GM18951 (cell line): Measurements from ENCODE around the gene ATP8B4.
"Not testable (repeated sequence)": the region's sequence is repeated elsewhere in the genome, so short reads cannot be mapped to it uniquely, and the experiment has no call there.

Source experiments
- POLR2A ChIP-seq: IDR thresholded peaks from 4 replicates; pipeline ENCODE4 v1.6.1; 2011; ENCODE audit warnings: mild to moderate bottlenecking; ENCODE audit not compliant: insufficient read length, insufficient read depth; ENCODE audit errors: extremely low read depth
- in situ Hi-C: fragments of 300-500 bp; cut with MboI; formaldehyde crosslinking; loops from one replicate; pipeline ENCODE4 v1.12.0; 2022; ENCODE audit warnings: low sequenced_read_pairs, mixed read lengths, inconsistent platforms; ENCODE audit not compliant: unreplicated experiment

ATP8B4 gene

GRCh38 chr15:49987896-49988295 lies 131.1 kb downstream of the ATP8B4 start:
- TF ChIP-seq POLR2A: no peak

DNA sequence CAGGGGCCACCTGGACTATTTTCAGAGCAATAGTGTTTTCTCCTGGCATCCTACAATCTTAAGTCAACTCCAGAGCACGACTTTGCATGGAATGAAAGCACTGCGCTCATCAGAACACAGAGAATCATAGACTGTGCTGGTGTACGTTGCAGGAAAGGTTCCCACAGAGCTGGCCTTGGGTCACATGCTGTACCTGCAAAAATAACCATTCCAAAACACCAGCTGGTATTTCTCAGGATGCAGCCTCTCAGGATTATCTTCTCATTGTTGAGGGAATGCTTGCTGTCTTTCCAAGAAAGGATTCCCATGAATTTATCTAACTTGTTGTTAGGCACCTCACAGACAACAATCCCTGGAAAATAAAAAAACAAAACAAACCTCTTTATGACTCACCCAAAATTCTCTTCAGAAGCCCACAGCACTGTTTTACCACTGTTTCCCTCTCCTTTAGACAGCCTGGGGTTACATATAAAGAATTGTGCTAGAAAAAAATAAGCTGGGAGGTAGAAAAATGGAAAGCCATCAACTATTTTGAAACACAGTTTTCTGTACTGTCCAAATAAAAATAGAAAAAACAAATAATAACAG lies 131.7 kb downstream of the ATP8B4 start:
- in situ Hi-C loops: no loop called here
- TF ChIP-seq POLR2A: no peak

More at GRCh38 chr15:49987896-49988295, 131.1 kb downstream of the ATP8B4 start:
- in situ Hi-C loops: no loop called here

- TF ChIP-seq POLR2A: no peak
- in situ Hi-C loops: no loop called here
Observed at GRCh38 chr15:49986326-49986725, 132.7 kb downstream of the ATP8B4 start.

- in situ Hi-C loops: no loop called here
- TF ChIP-seq POLR2A: no peak
Observed at GRCh38 chr15:49985463-49985862, 133.6 kb downstream of the ATP8B4 start.

GRCh38 chr15:49984436-49984835 lies 134.6 kb downstream of the ATP8B4 start:
- in situ Hi-C loops: no loop called here
- TF ChIP-seq POLR2A: no peak

DNA sequence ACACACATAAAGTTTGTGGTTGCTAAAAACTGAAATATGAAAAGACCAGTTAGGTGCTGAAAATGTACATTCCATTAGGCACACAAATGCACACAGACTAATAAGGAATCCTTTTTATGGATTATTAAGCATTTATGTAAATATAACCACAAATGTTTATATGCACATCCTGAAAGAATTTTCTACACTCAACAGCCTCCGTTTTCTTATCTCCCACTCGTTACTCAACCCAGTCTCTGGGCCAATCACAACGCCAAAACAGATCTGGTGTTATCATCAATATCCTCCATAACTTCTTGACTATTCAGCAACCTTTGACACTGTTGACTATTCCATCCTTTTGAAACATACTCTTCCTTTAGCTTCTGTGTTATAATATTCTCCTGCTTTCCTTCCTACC lies 136.4 kb downstream of the ATP8B4 start:
- in situ Hi-C loops: no loop called here
- no peak for TF ChIP-seq POLR2A

DNA sequence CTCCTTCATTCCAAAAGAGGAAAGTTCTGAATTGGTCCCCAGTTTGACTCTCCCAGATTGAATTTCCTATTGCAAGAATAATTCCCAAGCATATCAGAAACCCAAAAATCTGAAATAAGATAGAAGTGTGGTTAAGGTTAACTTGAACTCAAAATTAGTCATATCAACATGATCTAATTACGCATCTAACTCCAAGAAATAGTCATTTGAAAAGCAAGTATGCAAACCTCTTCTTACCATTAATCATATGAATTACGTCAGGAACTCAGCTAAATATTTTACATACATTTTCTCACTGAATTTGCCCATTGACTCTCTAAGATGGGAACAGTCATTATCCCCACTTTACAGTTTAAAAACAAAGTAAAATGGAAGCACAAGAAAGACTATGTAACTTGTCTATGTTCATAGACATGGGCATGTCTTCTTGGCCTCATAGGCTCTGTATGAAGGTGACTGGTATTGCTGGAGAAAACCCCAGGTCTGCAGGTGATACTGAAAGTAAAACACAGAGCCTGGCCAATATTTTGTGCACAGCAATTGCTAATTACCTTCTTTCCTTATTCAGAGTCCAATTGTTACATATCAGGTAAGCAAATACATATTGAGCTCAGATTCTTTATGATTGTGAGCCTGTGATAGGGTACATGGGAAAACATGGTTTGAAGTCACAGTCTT lies 139.2 kb downstream of the ATP8B4 start:
- no peak for TF ChIP-seq POLR2A
- in situ Hi-C loops: no loop called here

DNA sequence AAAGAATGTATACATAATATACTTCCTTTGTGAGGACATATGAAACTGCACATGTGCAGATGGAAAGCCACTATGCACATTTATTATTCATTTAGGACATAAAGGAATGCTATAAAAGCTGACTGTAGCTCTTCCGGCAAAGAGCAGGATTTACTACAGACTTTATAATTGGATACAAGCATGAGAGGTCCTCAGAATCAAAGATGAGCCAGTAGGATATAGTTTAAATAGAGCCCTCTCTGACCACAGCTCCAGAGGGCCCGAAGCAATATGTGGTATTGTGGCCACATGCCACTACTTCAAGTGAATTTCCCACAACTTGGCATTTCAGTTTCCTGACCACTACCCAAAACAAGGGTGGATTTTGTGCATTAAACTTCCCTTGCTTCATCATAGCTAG lies 140.9 kb downstream of the ATP8B4 start:
- in situ Hi-C loops: no loop called here
- TF ChIP-seq POLR2A: no peak

DNA sequence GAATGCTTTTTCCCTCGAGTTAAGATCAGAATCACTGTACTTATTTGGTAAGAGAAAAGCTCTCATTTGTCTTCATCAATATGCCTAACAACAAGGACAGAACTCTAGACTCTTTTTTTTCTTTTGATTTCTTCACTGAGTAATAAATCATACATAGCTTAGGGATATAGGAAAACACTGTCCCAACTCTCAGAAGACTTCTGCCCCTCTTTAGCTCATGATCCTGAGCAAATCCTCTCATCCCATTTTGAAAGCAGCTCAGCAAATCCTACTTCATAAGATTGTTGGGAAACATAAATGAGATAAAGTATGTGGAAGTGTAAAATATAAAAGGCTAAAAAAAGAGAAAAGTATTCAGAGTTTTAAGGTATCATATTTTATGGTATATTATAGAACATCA lies 141.7 kb downstream of the ATP8B4 start:
- TF ChIP-seq POLR2A: no peak
- in situ Hi-C loops: no loop called here

- no peak for TF ChIP-seq POLR2A
- in situ Hi-C loops: no loop called here
Observed at GRCh38 chr15:49964551-49964950, 154.5 kb downstream of the ATP8B4 start.

DNA sequence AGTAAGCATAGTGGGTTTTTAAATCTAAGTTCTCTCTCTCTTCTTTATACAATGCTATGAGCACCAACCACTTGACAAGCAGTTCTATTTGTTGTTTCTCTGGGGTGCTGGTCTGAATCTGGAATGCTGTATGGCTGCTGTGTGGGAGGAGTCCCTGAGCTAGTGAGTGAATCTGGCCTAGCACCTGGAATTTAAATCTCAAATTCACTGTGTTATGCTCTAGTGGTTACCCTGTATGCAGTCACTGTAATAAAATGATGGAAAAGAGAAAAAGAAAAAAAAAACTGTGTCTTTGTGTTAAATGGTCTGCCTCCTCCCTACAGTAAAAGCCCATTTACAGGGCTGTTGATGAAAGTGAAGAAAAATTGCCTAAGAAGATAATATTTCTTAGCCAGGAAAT lies 155.0 kb downstream of the ATP8B4 start:
- in situ Hi-C loops: no loop called here
- TF ChIP-seq POLR2A: no peak

GRCh38 chr15:49963033-49963772 lies 155.8 kb downstream of the ATP8B4 start:
- in situ Hi-C loops: not testable (repeated sequence)

DNA sequence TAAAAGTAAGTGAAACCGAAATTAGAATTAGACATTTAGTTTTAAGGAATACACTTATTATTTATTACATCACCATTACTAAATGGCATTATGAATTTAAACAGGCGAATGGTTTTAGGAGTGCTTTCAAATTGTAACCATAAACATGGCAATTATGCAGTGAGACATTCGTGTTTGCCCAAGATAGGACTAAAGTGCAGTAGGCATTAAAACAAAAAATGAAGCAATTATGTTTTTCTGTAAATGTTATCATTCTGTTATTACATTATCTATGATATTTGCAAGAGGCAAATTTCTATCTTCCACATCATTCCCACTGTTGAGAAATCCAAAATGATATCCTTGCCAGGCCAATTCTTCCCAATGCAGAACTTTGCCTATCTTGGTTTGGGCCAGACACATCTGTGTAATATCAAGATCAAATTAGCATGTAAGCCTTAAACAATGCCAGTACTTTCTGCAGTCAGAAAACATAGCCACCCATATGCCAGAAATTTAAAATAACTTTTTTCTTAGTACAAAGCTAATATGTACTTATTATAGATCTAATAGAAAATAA lies 156.9 kb downstream of the ATP8B4 start:
- in situ Hi-C loops: no loop called here
- no peak for TF ChIP-seq POLR2A

- in situ Hi-C loops: no loop called here
- no peak for TF ChIP-seq POLR2A
Observed at GRCh38 chr15:49953421-49953820, 165.6 kb downstream of the ATP8B4 start.
